ENCODE results near the gene PLEKHS1. TPM values are rescaled to one million over a fixed set of nuclear protein-coding genes. Genes with fewer than 3 reads are reported as not detected.

The PLEKHS1 gene
- total RNA-seq, 2 donors from 2014 or later: not detected

Small RNA genes within 50 kb of the gene (microRNA-seq; reads per million reads assigned to microRNA genes)
- gene MIR4483: 0 reads per million in 2 donors

Other genes with a start within 250 kb of the PLEKHS1 start
- gene HABP2, start 198.6 kb upstream of the PLEKHS1 start, total RNA-seq: not detected
- gene NRAP, start 87.6 kb upstream of the PLEKHS1 start, total RNA-seq: 100 to 1,000 TPM; 290 to 327 TPM
- gene CASP7, start 71.8 kb upstream of the PLEKHS1 start, total RNA-seq: 10 to 100 TPM; 14.3 to 18.3 TPM
- 1 to 10 TPM; 4.8 to 5.3 TPM for gene DCLRE1A, start 102.4 kb downstream of the PLEKHS1 start, total RNA-seq
- gene NHLRC2, start 103.0 kb downstream of the PLEKHS1 start, total RNA-seq: 10 to 100 TPM; 55.5 to 67.5 TPM

Measured in left cardiac atrium (tissue), 2 donors.